Thoracic aorta (tissue), 2 donors: ENCODE data around the gene GTSE1. TPM values are rescaled to one million over a fixed set of nuclear protein-coding genes. Genes with fewer than 3 reads are reported as not detected.

Experiments used
- ATAC-seq: fragments of 150-250 bp; one replicate; pipeline ENCODE4 v1.8.0; 2017; ENCODE audit warnings: low read depth; ENCODE audit not compliant: insufficient number of reproducible peaks, low FRiP score
- DNase-seq: peaks from one replicate; pipeline ENCODE4 v3.0.0-alpha.2; 2020; ENCODE audit warnings: low spot score
- H3K27ac ChIP-seq, 2 donors: fragments of 200-600 bp; sonication (generic); 1 replicate in 1 of 2; 2 replicates in 1 of 2; pipeline ENCODE4 v1.5.1; 2016; ENCODE audit warnings: mild to moderate bottlenecking in 2 of 2, moderate library complexity in 2 of 2
- H3K27me3 ChIP-seq: fragments of 200-600 bp; sonication (generic); replicated peaks from 2 replicates; pipeline ENCODE4 v1.6.0; 2016; ENCODE audit warnings: mild to moderate bottlenecking; ENCODE audit not compliant: insufficient read depth
- H3K36me3 ChIP-seq: fragments of 200-600 bp; sonication (generic); one replicate; pipeline ENCODE4 v1.5.1; 2016
- H3K4me1 ChIP-seq, 2 donors: fragments of 200-600 bp; sonication (generic); 1 replicate in 1 of 2; 2 replicates in 1 of 2; pipeline versions ENCODE4 v1.5.1 to v1.6.0; 2016; ENCODE audit warnings: low read depth in 2 of 2, mild to moderate bottlenecking in 1 of 2; ENCODE audit not compliant: control insufficient read depth in 1 of 2
- H3K4me3 ChIP-seq: fragments of 200-600 bp; sonication (generic); 2 replicates; pipeline ENCODE4 v1.5.1; 2016; ENCODE audit warnings: mild to moderate bottlenecking
- H3K9me3 ChIP-seq: fragments of 200-600 bp; sonication (generic); 2 replicates; pipeline ENCODE4 v1.5.1; 2016
- total RNA-seq, 2 donors: library from RNA; depleted of rRNA; stranded (reverse); fragments of >200 nt; gene quantifications; one replicate each; pipeline versions ENCODE4 v1.1.0 to v1.2.3, GENCODE V29; 2016
- TF ChIP-seq, protein P1 (sequence below): fragments of 200-600 bp; sonication (generic); IDR thresholded peaks from one replicate; pipeline ENCODE4 v1.5.1; 2019; ENCODE audit warnings: antibody characterized with exemption

Gene GTSE1, protein sequence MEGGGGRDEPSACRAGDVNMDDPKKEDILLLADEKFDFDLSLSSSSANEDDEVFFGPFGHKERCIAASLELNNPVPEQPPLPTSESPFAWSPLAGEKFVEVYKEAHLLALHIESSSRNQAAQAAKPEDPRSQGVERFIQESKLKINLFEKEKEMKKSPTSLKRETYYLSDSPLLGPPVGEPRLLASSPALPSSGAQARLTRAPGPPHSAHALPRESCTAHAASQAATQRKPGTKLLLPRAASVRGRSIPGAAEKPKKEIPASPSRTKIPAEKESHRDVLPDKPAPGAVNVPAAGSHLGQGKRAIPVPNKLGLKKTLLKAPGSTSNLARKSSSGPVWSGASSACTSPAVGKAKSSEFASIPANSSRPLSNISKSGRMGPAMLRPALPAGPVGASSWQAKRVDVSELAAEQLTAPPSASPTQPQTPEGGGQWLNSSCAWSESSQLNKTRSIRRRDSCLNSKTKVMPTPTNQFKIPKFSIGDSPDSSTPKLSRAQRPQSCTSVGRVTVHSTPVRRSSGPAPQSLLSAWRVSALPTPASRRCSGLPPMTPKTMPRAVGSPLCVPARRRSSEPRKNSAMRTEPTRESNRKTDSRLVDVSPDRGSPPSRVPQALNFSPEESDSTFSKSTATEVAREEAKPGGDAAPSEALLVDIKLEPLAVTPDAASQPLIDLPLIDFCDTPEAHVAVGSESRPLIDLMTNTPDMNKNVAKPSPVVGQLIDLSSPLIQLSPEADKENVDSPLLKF
- total RNA-seq = under 1 TPM; 0.41 to 0.92 TPM

DNA sequence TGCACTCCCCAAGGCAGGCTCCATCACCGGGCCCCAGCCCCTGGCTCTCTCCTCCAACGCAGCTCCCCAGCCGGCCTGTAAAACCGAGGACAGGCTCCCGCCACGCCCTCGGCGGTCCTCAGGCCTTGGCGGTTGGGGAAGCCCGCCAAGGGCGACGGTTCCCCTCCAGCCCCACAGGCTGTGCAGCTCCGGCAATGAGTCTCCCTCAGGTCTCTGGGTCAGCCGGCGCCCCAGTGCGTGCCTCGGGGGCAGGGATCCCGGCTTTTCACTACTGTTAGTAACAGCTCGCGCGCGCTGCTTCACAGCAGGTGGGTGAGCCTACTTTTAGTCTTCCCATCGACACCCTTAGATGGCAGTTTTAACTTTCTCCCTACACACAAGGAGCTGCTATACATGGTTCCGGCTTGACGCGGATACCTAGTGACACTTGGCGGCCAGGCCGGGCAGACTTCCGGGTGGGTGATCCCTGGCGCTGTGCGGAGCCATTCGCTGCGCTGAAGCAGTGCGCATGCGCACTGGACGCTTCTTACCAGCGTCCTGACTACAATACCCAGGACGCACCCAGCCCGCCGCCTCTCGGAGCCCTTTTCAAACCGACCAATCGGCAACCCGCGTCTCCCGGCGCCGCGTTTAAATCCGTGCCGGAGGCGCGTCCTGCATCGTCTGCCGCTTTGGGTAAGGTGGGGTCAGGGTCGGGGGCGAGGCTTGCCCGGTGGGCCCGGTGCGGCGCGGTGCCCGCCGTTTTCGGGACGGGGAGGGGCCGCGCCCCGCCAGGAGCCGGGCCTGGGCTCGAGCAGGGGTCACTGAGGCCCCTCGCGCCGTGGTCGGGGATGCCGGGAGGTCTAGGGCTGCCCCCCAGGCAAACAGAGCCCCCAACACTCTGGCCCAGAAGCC is at the start of gene GTSE1:
GTSE1 (plus strand) TSS at position 614 of the 894 bp plus-strand sequence. CDS start 531 bp downstream, outside the sequence.
- DNase-seq (peak; percentile 89), ATAC-seq (peak; percentile 92)
- no peaks in the 10 kb centered on the region for H3K27me3 ChIP-seq
- peak within 1 kb of the TSS; percentile 92 for H3K4me3 ChIP-seq
- TF ChIP-seq, protein P1, sequence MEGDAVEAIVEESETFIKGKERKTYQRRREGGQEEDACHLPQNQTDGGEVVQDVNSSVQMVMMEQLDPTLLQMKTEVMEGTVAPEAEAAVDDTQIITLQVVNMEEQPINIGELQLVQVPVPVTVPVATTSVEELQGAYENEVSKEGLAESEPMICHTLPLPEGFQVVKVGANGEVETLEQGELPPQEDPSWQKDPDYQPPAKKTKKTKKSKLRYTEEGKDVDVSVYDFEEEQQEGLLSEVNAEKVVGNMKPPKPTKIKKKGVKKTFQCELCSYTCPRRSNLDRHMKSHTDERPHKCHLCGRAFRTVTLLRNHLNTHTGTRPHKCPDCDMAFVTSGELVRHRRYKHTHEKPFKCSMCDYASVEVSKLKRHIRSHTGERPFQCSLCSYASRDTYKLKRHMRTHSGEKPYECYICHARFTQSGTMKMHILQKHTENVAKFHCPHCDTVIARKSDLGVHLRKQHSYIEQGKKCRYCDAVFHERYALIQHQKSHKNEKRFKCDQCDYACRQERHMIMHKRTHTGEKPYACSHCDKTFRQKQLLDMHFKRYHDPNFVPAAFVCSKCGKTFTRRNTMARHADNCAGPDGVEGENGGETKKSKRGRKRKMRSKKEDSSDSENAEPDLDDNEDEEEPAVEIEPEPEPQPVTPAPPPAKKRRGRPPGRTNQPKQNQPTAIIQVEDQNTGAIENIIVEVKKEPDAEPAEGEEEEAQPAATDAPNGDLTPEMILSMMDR = no peak
- peaks cover 18% of the 10 kb centered on the region for H3K36me3 ChIP-seq
- peaks cover 10 to 20% of the 10 kb centered on the region in 2 donors for H3K4me1 ChIP-seq
- H3K9me3 ChIP-seq = no peaks in the 10 kb centered on the region
- H3K27ac ChIP-seq = peak within 1 kb of the TSS; percentile 97 to 99

DNA sequence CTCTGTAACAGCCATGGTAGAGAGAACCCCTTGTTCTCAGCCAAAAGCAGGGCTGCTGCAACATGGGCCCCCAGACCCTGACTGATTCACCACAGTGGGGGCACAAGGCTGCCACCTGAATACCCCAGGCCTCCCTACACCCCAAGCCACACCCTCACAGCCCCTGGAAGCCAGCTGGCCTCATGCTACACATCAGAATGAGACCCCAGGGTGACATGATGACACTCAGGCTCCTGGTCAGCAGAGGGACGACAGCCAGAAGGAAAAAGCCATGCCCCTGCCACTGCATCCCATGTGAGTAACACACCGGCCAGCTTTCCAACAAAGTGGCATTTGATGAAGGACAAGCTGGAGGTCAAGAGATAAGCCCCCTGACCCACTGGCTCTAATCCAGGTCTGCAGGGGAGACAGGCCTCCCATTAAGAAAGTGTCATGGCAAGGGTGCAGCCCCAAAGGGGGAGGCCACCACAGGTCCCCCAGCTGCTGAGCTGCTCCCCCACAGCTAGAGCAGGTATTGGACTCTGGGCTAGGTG is 49.2 kb upstream of the GTSE1 start:
- H3K4me3 ChIP-seq = no peak overlapping the region
- H3K27me3 ChIP-seq = no peaks in the 10 kb centered on the region
- no peaks in the 10 kb centered on the region for H3K36me3 ChIP-seq
- H3K27ac ChIP-seq = no peak overlapping the region
- no peak for DNase-seq
- TF ChIP-seq, protein P1 = no peak
- H3K4me1 ChIP-seq = peaks cover 5 to 20% of the 10 kb centered on the region in 2 donors
- H3K9me3 ChIP-seq = no peaks in the 10 kb centered on the region
- no peak for ATAC-seq

DNA sequence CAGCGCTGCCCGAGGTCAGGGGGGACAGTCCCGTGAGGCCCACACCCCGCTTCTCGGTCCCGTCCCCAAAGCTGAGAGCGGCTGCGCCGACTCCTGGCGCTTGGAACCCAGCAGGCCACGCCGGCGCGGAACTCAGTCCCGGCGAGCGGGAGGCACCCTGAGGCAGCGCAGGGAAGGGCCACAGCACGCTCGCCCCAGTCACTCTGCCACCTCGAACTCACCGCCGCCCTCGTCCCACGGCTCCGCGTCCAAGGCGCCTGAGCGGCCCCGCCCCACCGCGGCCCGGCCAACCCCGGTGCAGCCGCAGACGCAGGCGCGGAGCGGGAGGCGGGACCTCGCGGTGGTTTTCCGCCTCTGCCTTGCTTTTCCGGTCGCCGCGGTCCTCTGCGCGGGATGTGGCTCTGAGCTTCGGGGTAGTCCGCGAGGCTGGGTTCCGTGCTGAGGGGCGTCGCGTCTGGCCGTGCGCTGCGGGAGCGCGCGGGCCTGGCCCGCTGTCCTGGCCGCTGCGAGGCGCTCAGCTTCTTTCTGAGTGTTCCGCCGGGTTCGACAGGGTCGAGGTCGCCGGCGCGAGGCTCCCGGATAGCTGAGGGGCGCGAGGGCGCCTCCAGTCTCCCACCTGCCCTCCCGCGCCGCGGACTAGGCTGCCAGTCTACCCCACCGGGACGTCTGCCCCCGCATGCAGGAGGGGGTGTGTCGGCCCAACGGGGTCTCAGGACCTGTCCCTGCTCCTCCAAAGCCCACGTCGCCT is 46.5 kb upstream of the GTSE1 start, which contains the start of gene CDPF1:
CDPF1 (minus strand) TSS at position 259 of the 748 bp plus-strand sequence. CDS start 2,009 bp downstream, outside the sequence.
- ATAC-seq (peak; percentile 47), DNase-seq (peak; percentile 30)
- Histone ChIP-seq H3K27me3 (no peaks in the 10 kb centered on the region), H3K4me1 (peaks cover 5 to 20% of the 10 kb centered on the region in 2 donors), H3K36me3 (no peaks in the 10 kb centered on the region), H3K27ac (peak within 1 kb of the TSS; percentile 62 to 67), H3K9me3 (no peaks in the 10 kb centered on the region), H3K4me3 (peak within 1 kb of the TSS; percentile 75)
- TF ChIP-seq, protein P1 = no peak

DNA sequence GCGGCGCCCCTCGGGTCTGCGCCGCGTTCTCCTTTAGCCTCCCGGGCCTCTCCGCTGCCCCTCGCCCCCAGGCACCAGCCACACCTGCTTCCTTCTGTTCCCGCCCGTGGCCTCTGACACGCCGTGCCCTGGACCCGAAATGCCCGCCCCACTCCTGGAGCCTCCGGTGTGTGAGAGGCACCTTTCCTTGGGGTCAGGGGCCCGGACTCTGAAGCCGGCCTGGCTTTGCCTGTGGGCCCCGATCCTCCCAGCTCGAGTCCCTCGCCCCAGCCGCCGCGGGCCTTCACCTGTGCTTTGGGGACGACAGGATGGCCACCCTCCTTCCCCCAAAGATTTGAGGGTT is 45.9 kb upstream of the GTSE1 start:
- DNase-seq = no peak
- Histone ChIP-seq H3K36me3 (no peaks in the 10 kb centered on the region), H3K9me3 (no peaks in the 10 kb centered on the region), H3K4me3 (peak overlapping the region; percentile 75), H3K27ac (peak overlapping the region in 1 of 2 donors; percentile 67), H3K4me1 (peaks cover 5 to 20% of the 10 kb centered on the region in 2 donors), H3K27me3 (no peaks in the 10 kb centered on the region)
- ATAC-seq = no peak
- TF ChIP-seq, protein P1 = no peak
